ENCODE measurements around the gene SUDS3. TPM values are rescaled to one million over a fixed set of nuclear protein-coding genes. Genes with fewer than 3 reads are reported as not detected.

SUDS3 gene
- total and polyA plus RNA-seq, 12 donors: 7.5 to 28.0 (median 21.6) TPM

DNA sequence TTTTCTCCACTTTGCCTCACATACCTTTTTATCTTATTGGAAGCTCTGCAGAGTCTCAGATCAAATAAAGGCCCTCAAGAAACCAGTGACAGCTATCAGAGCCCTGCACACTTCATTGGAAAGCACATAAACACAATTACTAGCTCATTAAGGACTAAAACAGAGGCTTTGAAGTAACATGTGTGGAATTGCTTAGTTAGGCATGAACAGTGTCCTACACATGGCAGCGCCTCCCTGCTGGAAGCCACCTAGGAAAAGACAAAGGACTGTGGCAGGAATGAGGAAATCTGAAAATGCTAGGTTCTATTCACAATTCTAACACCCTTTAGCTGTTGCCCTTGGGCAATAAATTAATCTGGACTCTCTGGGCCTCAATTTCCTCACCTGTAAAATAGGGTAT lies 89.4 kb downstream of the SUDS3 start:
- WGBS, 2 donors: 94 to 97% methylated on average over 1 of the region's 1 CpG
- ATAC-seq: no peak

More for the DNA sequence above, 89.4 kb downstream of the SUDS3 start:
- no peaks in the 10 kb centered on the region for H3K27me3 ChIP-seq
- H3K27ac ChIP-seq: no peak overlapping the region
- H3K9me3 ChIP-seq: peaks cover 0 to 5% (median 0%) of the 10 kb centered on the region in 11 donors
- TF ChIP-seq, protein P1, sequence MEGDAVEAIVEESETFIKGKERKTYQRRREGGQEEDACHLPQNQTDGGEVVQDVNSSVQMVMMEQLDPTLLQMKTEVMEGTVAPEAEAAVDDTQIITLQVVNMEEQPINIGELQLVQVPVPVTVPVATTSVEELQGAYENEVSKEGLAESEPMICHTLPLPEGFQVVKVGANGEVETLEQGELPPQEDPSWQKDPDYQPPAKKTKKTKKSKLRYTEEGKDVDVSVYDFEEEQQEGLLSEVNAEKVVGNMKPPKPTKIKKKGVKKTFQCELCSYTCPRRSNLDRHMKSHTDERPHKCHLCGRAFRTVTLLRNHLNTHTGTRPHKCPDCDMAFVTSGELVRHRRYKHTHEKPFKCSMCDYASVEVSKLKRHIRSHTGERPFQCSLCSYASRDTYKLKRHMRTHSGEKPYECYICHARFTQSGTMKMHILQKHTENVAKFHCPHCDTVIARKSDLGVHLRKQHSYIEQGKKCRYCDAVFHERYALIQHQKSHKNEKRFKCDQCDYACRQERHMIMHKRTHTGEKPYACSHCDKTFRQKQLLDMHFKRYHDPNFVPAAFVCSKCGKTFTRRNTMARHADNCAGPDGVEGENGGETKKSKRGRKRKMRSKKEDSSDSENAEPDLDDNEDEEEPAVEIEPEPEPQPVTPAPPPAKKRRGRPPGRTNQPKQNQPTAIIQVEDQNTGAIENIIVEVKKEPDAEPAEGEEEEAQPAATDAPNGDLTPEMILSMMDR (IDR thresholded peaks at IDR 0.05): no peak
- DNase-seq: no peak
- no peak overlapping the region for H3K4me3 ChIP-seq
- no peaks in the 10 kb centered on the region for H3K4me1 ChIP-seq
- intact Hi-C loops (cut with DNase I): no loop called here
- no peaks in the 10 kb centered on the region for H3K36me3 ChIP-seq

Other genes with a start within 250 kb of the SUDS3 start
- 100 to 1,000 TPM; 310 to 552 (median 467) TPM for gene PEBP1, start 240.4 kb upstream of the SUDS3 start, total RNA-seq
- gene PEBP1, start 240.4 kb upstream of the SUDS3 start, polyA plus RNA-seq: 100 to 1,000 TPM; 273 to 535 TPM
- gene TAOK3, start 3.6 kb upstream of the SUDS3 start, total RNA-seq: 10 to 100 TPM; 13.2 to 29.8 (median 21.5) TPM
- gene TAOK3, start 3.6 kb upstream of the SUDS3 start, polyA plus RNA-seq: 10 to 100 TPM in 1 of 2 donors, 1 to 10 TPM in 1; 8.4 to 16.2 TPM